ENCODE measurements around the gene PTGES3. TPM values are rescaled to one million over a fixed set of nuclear protein-coding genes. Genes with fewer than 3 reads are reported as not detected.

The PTGES3 gene
- polyA plus RNA-seq (2011; rRNA removed): 211 and 272 TPM in 2 replicates
- 105 and 133 TPM in 2 replicates for polyA plus RNA-seq (2012; cell fraction: cytosol; rRNA removed)
- 65.4 and 72.5 TPM in 2 replicates for polyA plus RNA-seq (2012; cell fraction: nucleus; rRNA removed)
- polyA plus RNA-seq (2017; fragmentation: RNase III; extraction: RNeasy Plus Mini Kit Qiagen cat#74134 plus additional on column Dnase treatment): 400 to 467 TPM (median 406 TPM) in 3 replicates
- 40.5 and 51.6 TPM in 2 replicates for polyA minus RNA-seq (2011; rRNA and poly(A)+ RNA removed)

- FAIRE-seq (no peak), ATAC-seq (peak; percentile 87 to 92), DNase-seq (ENCODE audit: low read depth in 1 of 2, low spot score in 1 of 2) (peak; percentile 95 to 99)
- CTCF ChIA-PET: interaction anchor here (0.6 to 3.0 kb wide), 7 partner anchors 11 to 436 kb away, joined by 3 to 12 read pairs (median 3); partner anchors contain the start of gene STAT6
- H3K27ac ChIP-seq: peak within 1 kb of the TSS; percentile 97 to 98
- H3K9me3 ChIP-seq: no peaks in the 10 kb centered on the region
- H3K4me1 ChIP-seq: peaks cover 18% of the 10 kb centered on the region; the same call in 2 of the 3 replicates
- 1% methylated on average over 47 of the region's 64 CpGs for WGBS (ENCODE audit: missing lambda C conversion rate)
- peak within 1 kb of the TSS; percentile 89 for H3K4me2 ChIP-seq
- POLR2A ChIA-PET: interaction anchor here (0.6 to 3.5 kb wide), 32 partner anchors 10 to 561 kb away, joined by 3 to 72 read pairs (median 5); partner anchors contain the start of genes ATP5F1B, BAZ2A, LRP1 and NACA
- H3K4me3 ChIP-seq: peak within 1 kb of the TSS; percentile 82
- TF ChIP-seq HMGXB4 (CRISPR knock-in tag; IDR thresholded peaks at IDR 0.05; ENCODE audit: borderline replicate concordance) (no peak), CHD2 (IDR thresholded peaks at IDR 0.05; ENCODE audit: low read length, partially characterized antibody) (peak; percentile 86), REST (IDR thresholded peaks at IDR 0.05) (peak; percentile 71), E2F6 (IDR thresholded peaks at IDR 0.05; ENCODE audit: borderline replicate concordance, low read depth) (peak; percentile 98), FOSL2 (IDR thresholded peaks at IDR 0.05) (no peak), FOSL2 (CRISPR knock-in tag; IDR thresholded peaks at IDR 0.05) (peak; percentile 25), HOXB5 (CRISPR knock-in tag; IDR thresholded peaks at IDR 0.05) (peak; percentile 29; the same call in 1 of the 2 replicates), EHF (CRISPR knock-in tag; IDR thresholded peaks at IDR 0.05) (0 out of 2 replicates have a peak, but pooled peaks have one; percentile 62), JUN (IDR thresholded peaks at IDR 0.05) (peak; percentile 96), MAFK (IDR thresholded peaks at IDR 0.05; ENCODE audit: partially characterized antibody) (peak; percentile 97), TP53 (CRISPR knock-in tag; IDR thresholded peaks at IDR 0.05) (peak; percentile 57; the same call in 1 of the 2 replicates), BCL3 (IDR thresholded peaks at IDR 0.05) (peak; percentile 85), BHLHE40 (IDR thresholded peaks at IDR 0.05; ENCODE audit: low read depth, low read length) (peak; percentile 38; the same call in 1 of the 2 replicates), JUNB (IDR thresholded peaks at IDR 0.05) (no peak), MAZ (IDR thresholded peaks at IDR 0.05; ENCODE audit: borderline replicate concordance, low read depth, low read length) (no peak; the same call in 1 of the 2 replicates), CEBPB (IDR thresholded peaks at IDR 0.05) (peak in 1 of 2 experiments; percentile 57; a peak in 1 of 4 replicates), FOXS1 (CRISPR knock-in tag; IDR thresholded peaks at IDR 0.05) (no peak), ZSCAN20 (CRISPR knock-in tag; IDR thresholded peaks at IDR 0.05) (no peak), CTCF (IDR thresholded peaks at IDR 0.05) (no peak), HOXA7 (CRISPR knock-in tag; IDR thresholded peaks at IDR 0.05) (no peak), ZNF302 (CRISPR knock-in tag; IDR thresholded peaks at IDR 0.05) (no peak), MAX (IDR thresholded peaks at IDR 0.05) (peak; percentile 97), RNF2 (IDR thresholded peaks at IDR 0.05; ENCODE audit: borderline replicate concordance, low read depth) (no peak), KDM1A (IDR thresholded peaks at IDR 0.05; ENCODE audit: low read depth) (no peak), RAD21 (conservative IDR thresholded peaks at IDR 0.05 in 1 of 2, IDR thresholded peaks at IDR 0.05 in 1 of 2) (no peak), RARB (CRISPR knock-in tag; IDR thresholded peaks at IDR 0.05) (no peak), MYC (IDR thresholded peaks at IDR 0.05; ENCODE audit: borderline replicate concordance, low read length) (peak; percentile 68), GATA3 (IDR thresholded peaks at IDR 0.05; ENCODE audit: borderline replicate concordance) (peak; percentile 25; the same call in 1 of the 2 replicates), POLR2A (IDR thresholded peaks at IDR 0.05; ENCODE audit: low read length) (peak; percentile 84; the same call in 1 of the 2 replicates), HDAC2 (IDR thresholded peaks at IDR 0.05) (no peak)
Measured at GRCh38 chr12:56688129-56688845, at the start of gene PTGES3. Gene PTGES3 (minus strand): TSS chr12:56688284. CDS start chr12:56687999, 285 bp downstream.

Measured in A549 (cell line).